ENCODE measurements around the gene RXRA.

DNA sequence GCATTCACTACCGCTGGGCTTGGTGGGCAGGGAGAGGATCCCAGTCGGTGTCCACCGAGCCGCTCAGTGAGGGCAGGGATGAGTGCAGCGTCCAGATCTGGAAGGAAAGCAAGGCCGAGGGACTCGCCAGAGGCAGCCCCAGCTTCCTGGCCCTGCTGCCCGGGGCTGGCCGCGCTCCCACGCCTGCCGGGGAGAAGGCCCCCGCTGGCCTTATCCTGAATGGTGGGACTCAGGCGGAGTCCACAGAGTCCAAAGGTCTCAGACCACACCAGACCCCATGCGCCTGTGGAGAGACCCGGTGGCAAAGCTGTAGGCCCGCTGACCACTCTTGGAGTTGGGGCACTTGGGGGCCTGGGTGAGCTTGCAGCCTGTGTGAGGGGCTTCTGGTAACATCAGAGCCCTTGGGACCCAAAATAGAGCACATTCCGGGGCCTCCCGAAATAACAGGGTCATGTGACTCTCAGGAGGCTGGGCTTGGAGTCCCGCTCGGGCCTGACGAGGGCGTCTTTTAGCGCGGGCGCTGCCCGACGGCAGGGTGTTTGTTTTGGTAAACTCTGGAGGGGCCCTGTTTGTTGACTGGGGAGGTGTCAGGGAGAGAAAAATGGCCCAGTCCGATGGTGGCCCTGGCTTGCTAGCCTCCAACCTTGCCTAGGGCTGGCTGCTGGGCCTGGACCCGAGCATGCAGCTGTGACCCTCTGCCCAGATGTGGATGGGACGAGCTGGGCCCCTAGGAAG, 2.8 kb downstream of the RXRA start:
- TF ChIP-seq CTCF (IDR thresholded peaks at IDR 0.05) (no peak), POLR2A (IDR thresholded peaks at IDR 0.05) (peak in 1 of 2 donors; percentile 37)

Measured in adrenal gland (tissue), 5 donors.